Inferior parietal cortex (tissue), 1 donor: ENCODE results near the gene ATP1A3.
"Not testable (repeated sequence)": the region's sequence is repeated elsewhere in the genome, so short reads cannot be mapped to it uniquely, and the experiment has no call there.

ENCODE experiments used
- DNase-seq: peaks from one replicate; pipeline ENCODE4 v3.0.0-alpha.2; 2016; ENCODE audit errors: extremely low spot score

Gene ATP1A3

GRCh38 chr19:41993612-41994483, at the start of gene ATP1A3:
Gene ATP1A3, minus strand, starts transcription at chr19:41994230. Its CDS starts 154 bp downstream, at chr19:41994076.
- DNase-seq = peak; percentile 65

GRCh38 chr19:42042455-42043170, 48.6 kb upstream of the ATP1A3 start:
- peak; percentile 52 for DNase-seq

- not testable (repeated sequence) for DNase-seq
Observed at GRCh38 chr19:42040491-42040890, 46.5 kb upstream of the ATP1A3 start.

- no peak for DNase-seq
Observed at GRCh38 chr19:42040031-42040430, 46.0 kb upstream of the ATP1A3 start.

DNA sequence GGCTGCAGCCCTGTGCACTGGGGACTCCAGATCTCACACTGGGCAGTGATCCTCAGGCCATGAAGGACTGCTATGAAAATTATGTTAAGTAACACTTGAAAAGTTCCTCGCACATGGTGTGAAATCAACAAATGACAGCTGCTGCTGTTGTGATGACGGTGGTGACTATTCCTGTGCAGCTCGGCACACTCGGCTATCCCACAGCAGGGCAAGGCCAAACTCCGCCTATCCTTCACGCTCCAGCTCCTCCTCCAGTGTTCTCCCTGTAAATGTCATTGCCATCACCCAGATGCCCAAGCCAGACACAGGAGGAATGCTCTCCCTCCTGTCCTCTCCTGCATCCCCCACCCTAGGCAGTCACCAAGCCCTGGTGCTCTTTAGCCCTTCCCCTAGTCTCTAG, 44.6 kb upstream of the ATP1A3 start:
- no peak for DNase-seq

DNA sequence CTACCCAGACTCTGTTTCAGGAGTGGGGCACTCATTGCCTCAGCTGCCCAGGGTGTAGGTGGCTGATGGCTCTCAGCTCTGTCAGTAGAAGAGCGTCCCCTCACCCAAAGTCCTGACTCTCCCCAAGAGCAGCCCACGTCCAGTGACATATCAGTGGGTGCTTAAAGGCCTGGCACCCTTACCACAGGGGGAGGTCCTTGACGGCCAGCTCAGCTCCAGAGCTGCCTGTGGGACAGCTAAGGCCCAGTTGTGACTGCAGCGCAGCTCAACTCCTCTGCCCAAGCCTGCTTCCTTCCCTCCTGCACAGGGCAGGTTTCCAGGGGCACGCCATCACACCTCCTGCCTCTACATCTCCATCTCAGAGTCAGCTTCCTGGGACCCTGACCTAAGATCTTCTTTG, 43.6 kb upstream of the ATP1A3 start:
- DNase-seq = no peak

DNA sequence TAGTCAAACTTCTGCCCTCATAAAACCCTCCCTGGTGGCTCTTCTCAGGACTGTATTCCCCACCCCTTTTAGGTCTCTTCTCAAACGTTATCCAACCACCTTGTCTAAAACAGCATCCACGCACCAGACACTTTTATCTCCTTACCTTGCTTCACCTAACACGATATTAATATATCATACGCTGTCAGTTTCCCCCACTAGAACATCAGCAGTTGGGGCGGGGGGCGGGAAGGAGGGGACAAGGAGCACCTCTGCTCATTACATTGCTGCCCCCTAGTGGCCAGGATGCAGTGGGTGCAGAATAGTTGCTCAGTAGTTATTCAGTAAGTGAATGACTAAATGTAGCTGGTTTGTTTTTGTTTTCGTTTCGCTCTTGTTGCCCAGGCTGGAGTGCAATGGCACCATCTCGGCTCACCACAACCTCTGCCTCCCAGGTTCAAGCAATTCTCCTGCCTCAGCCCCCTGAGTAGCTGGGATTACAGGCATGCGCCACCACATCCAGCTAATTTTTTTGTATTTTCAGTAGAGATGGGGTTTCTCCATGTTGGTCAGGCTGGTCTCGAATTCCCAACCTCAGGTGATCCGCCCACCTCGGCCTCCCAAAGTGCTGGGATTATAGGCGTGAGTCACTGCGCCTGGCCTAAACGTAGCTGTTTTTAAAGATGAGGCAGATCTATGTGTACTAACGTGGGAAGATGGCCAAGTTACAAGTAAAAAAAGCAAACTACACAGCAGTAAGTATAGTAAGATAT, 40.8 kb upstream of the ATP1A3 start:
- DNase-seq = peak; percentile 68

DNA sequence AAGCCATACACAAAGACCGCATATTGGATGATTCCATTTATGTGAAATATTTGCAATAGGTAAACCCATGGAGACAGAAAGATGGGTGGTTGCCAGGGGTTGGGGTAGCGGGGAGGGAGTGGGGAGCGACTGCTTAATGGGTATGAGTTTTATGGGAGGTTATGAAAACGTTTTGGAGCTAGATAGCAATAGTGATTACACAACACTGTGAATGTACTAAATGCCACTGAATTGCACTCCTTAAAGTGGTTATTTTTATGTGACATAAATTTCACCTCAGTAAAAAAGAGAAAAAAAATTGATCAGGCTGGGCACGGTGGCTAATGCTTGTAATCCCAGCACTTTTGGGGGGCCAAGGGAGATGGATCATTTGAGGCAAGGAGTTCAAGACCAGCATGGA, 39.4 kb upstream of the ATP1A3 start:
- DNase-seq = no peak

DNA sequence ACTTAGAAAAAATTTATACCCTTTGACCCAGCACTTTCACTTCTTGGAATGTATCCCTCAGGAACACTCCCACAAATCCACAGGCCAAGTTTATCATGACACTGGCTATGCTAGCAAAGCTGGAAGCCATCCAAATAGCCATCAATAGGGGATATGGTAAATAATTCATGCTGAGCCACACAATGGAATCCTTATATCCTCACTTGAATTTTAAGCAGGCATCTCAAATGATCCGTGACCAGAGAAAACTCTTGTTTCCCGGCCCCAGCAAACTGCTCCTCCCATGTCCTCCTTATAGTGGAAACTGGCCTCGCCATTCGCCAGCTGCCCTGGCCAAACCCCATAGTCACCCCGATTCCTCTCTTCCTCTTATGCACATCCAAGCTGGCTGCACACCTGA, 38.4 kb upstream of the ATP1A3 start:
- DNase-seq = no peak

GRCh38 chr19:42030645-42031440, 36.8 kb upstream of the ATP1A3 start:
- no peak for DNase-seq

DNA sequence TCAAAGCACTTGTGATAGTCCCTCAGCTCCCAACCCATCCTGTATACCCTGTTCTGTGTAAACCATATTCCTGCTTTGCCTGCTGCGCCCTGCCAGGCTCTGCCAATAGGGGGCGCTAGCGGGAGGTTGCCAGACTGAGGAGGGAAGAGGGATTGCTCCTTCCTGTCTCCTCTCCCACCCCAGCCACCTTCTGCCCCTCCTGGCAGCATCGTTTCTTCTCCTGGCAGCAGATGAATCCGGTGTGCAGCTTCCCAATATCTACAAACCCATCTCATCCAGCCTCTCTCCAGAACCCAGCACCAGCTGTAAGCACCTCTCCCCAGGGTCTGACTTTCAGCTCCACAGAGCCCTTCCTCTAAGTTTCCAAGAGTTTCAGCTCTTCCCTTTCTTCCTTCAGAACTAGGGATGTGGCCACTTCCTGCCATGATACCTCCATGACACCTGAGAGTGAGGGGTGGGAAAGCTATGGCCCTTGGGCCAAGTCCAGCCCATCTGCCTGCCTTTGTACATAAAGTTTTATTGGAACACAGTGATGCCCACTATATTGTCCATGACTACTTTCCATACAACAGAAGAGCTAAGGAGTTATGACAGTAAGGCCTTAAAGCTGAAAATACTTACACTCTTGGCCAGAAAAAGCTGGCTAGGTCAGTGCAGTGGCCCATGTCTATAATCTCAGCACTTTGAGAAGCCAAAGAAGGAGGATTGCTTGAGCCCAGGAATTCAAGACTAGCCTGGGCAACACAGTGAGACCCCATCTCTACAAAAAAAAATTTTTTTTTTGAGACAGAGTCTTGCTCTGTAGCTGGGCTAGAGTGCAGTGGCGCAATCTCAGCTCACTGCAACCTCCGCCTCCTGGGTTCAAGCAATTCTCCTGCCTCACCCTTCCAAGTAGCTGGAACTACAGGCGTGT, 34.5 kb upstream of the ATP1A3 start:
- DNase-seq = no peak

DNA sequence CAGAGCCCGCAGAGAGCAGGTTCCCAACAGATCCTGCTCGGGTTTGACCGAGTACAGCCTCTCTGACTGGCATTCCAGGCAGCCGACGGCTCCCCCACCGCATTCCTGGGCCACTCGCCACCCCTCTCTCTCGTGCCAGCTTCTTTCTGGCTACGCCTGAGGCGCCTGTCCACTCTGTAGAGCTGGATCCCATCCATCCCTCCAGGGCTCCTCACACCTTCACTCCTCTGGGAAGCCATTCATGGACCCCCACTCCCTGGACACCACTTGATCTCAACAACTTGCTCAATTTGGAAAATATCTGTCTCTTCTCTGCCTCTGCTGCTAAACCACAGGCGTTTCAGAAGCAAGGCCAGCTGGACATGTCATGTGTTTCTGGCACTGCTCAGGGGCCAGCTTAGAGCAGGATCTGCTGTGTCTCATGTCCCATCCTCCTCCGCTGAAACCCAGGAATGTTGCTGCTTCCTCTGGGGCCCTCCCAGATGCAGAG, 30.6 kb upstream of the ATP1A3 start:
- DNase-seq = no peak

GRCh38 chr19:42023943-42024260, 29.9 kb upstream of the ATP1A3 start:
- DNase-seq = no peak

DNA sequence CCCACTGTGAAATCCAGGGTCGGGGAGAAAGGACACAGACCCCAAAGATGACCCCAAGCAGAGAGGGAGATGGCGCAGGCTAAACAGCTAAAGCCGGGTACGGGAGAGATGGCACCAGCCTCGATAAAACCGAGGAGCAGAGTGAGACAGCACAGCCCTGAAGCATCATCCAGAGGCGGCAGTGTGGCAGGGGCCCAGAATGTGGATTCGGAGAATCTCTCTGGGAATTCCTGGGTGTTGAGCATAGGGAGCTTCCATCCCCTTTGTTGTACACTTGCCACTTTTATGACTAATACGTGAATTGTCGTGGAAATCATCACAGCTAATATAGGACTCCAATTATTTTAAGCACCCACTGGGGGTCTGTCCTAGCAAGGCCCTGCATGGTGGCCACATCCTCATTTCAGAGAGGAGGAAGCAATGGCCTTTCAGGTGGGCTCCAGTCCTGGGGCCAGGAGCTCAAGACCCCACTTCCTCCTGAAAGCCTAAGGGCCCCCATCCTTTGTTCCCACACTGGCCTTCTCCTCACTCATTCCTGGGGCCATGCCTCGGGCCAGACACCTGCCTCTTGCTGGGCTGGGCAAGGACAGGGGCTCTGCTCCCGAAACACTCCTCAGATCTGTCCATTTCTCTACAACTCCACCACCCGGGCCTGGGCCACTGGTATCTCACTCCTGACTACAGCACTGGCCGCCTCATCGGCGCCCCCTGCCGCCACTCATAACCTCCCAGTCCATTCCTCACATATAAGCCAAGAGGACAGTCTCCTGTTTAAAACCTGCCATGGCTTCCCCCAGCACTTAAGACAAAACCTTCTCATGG, 29.3 kb upstream of the ATP1A3 start:
- no peak for DNase-seq

DNA sequence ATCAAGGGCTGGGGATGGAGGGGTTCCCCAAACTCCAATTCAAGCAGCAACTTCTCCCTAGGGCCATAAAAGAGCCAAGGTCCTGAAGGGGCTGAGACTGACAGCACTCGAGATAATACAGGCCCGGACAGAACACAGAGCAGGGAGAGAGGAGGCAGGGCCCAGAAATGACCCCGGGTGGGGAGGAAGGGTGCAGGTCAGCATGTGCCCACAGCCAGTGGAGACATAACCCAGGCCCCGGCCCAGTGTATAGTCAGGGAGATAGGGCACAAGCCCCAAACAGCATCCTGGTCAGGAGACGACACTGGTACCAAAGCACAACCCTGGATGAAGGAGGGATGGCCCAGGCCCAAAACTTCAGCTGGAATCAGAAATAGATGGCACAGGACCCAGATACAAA, 28.6 kb upstream of the ATP1A3 start:
- DNase-seq = no peak

DNA sequence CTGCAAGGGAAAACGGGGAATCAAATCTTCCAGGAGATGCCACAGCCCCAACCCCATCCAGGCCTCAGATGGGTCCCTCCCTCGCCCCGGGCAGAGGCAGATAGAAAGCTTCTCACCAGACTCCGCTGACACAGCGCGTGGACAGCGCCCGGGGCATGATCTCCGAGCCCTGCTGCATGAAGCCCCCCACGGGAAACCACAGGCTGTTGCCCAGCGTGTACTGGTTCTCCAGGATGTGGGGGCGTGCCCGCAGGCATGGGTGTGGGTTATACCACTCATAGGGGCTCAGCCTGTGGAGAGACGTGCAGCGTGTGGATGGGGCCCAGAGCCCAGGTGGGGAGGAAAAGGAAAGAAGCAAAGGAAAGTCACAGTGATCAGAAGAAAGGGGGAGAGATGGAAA, 27.2 kb upstream of the ATP1A3 start:
- DNase-seq = no peak

- no peak for DNase-seq
Observed at GRCh38 chr19:42018503-42019193, 24.6 kb upstream of the ATP1A3 start.

- DNase-seq = no peak
Observed at GRCh38 chr19:42017040-42017439, 23.0 kb upstream of the ATP1A3 start.

DNA sequence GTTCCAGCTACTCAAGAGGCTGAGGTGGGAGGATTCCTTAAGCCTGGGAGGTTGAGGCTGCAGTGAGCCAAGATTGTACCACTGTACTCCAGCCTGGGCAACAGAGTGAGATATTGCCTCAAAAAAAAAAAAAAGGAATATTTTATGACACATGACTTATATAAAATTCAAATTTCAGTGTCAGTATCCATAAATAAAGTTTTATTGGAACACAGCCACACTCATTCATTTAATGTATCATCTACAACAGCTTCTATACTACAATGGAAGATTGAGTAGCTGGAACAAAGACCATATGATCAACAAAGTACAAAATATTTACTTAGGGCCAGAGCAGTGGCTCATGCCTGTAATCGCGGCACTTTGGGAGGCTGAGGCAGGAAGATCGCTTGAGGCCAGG, 18.7 kb upstream of the ATP1A3 start:
- DNase-seq = not testable (repeated sequence)
